DND-41 (cell line): ENCODE measurements around the gene ULBP1.
"Not testable (repeated sequence)": the region's sequence is repeated elsewhere in the genome, so short reads cannot be mapped to it uniquely, and the experiment has no call there.

Experiments
- EZH2 ChIP-seq: IDR thresholded peaks from 3 replicates; pipeline ENCODE4 v1.6.1; 2012; ENCODE audit warnings: borderline replicate concordance, low read depth, mild to moderate bottlenecking, moderate library complexity, low read length, inconsistent platforms; ENCODE audit not compliant: severe bottlenecking
- TF ChIP-seq, protein P1 (sequence below): IDR thresholded peaks from 2 replicates; pipeline ENCODE4 v1.5.1; 2012; ENCODE audit warnings: borderline replicate concordance, low read length, moderate library complexity, mild to moderate bottlenecking; ENCODE audit not compliant: poor library complexity, severe bottlenecking; ENCODE audit errors: extremely low read depth

DNA sequence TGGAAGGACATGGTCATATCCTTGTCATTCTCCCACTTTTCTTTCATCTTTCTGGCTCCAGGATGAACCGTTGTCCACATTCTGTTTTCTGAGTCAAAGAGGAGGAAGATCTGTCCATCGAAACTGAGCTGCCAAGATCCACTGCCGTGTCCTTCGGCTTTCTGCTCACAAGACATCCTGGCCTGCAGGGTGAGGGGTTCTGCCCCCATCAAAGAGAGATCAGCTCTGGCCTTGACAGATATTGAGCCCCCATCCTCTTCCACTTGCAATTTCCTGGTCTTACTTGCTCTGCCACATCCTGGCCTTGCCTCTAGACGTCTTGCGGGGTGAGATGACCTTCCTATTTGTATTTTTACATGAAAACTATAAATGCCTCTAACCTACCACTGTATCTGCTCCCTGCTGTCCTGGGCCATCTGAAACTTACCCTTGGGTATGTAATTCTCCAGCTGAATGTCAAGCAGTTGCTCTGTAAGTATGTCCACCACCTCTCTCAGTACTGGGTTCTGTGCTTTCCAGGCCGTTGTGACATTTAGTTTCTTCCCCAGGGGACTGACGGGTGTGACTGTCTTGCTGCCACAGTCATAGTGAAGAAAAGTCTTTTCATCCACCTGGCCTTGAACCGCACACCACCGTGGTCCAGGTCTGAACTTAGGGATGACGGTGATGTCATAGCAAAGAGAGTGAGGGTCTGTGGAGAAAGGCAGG, 44.5 kb upstream of the ULBP1 start:
- TF ChIP-seq, protein P1, sequence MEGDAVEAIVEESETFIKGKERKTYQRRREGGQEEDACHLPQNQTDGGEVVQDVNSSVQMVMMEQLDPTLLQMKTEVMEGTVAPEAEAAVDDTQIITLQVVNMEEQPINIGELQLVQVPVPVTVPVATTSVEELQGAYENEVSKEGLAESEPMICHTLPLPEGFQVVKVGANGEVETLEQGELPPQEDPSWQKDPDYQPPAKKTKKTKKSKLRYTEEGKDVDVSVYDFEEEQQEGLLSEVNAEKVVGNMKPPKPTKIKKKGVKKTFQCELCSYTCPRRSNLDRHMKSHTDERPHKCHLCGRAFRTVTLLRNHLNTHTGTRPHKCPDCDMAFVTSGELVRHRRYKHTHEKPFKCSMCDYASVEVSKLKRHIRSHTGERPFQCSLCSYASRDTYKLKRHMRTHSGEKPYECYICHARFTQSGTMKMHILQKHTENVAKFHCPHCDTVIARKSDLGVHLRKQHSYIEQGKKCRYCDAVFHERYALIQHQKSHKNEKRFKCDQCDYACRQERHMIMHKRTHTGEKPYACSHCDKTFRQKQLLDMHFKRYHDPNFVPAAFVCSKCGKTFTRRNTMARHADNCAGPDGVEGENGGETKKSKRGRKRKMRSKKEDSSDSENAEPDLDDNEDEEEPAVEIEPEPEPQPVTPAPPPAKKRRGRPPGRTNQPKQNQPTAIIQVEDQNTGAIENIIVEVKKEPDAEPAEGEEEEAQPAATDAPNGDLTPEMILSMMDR, result not testable (repeated sequence)
- TF ChIP-seq EZH2, result not testable (repeated sequence)
